RWPE1 (cell line): ENCODE data around the gene RAMACL.
A peak's percentile ranks its signal among the peaks of the same experiment; 100 is the strongest.

Experiments used
- CTCF ChIA-PET: fragments of 350-600 bp; sonication (Branson Sonifier 250); formaldehyde crosslinking; extraction: SDS; loops from one replicate; lab custom pipeline; 2021; lab: Yijun Ruan, JAX
- POLR2A ChIA-PET: fragments of 400-600 bp; formaldehyde crosslinking; extraction: SDS; loops from one replicate; lab custom pipeline; 2020; ENCODE audit warnings: antibody characterized with exemption; ENCODE audit not compliant: low non-redundant PET; lab: Yijun Ruan, JAX
- DNase-seq: peaks from one replicate; pipeline ENCODE4 v3.0.0; 2012; ENCODE audit warnings: low spot score
- H3K27ac ChIP-seq: fragments of 450-650 bp; 2 replicates; pipeline ENCODE4 v1.5.1; 2017
- CTCF ChIP-seq: fragments of 450-650 bp; conservative IDR thresholded peaks from 2 replicates; pipeline ENCODE4 v1.5.1; 2017; ENCODE audit warnings: low read depth, mild to moderate bottlenecking

The RAMACL gene

DNA sequence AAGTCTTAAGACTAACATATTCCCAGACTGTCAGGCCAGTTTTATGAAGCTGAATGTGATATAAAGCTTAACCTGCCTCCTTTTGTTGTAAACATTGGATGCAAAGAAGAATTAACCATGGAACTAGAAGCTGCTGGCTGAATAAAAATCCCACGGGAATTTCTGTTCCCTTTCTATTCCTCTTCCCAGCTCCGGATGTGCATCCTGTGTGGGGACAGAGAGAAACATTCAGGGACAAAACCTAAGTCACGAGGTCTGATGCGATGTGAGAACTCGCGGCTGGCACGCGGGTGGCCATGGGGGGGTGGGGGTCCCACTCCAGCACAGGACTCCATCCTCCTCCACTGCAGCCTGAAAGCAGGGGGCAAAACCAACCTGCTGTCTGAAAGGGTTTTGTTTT, 32.2 kb downstream of the RAMACL start:
- CTCF ChIA-PET = no interaction called here

DNA sequence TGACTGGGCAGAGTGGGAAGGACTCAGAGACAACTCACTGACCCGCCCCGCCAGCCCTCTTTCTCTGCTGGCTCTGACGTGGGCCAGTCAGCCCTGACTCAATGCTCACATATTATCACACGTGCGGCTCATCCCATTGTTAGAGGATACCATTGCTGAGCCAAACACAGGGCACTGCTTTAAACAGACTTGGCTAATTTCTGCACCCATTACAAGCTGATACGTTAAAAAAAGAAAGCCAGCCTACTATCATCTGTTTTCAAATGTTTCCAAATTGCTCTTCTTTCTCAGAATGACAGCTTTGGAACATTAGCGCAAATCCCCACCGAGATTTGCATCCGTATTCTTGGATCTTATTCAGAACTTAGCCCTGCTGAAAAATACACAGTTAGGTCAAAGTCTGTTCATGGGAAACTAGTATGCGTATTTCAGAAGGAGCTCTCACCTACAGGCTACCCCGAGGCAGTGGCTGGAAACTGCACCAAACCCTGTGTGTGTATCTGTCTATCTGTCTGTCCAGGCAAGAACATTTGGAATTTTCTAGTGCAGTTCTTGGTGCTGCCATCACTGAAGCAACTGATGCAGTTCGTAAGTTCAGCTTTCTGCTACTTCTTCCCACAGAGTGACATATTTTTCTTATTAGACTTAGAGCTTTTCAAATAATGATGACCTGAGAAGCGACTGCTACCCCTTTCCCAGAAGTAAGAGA, 32.8 kb downstream of the RAMACL start:
- H3K27ac ChIP-seq = peak overlapping the region; percentile 69
- CTCF ChIA-PET = interaction anchor here (1.1 kb wide), 1 partner anchor 38 kb away, joined by 4 read pairs; no protein-coding TSS in a partner anchor
- POLR2A ChIA-PET = no interaction called here
- no peak for TF ChIP-seq CTCF
- DNase-seq = peak; percentile 78

More for the DNA sequence above, 32.2 kb downstream of the RAMACL start:
- H3K27ac ChIP-seq = peak overlapping the region; percentile 39
- TF ChIP-seq CTCF = no peak
- POLR2A ChIA-PET = no interaction called here
- DNase-seq = no peak

DNA sequence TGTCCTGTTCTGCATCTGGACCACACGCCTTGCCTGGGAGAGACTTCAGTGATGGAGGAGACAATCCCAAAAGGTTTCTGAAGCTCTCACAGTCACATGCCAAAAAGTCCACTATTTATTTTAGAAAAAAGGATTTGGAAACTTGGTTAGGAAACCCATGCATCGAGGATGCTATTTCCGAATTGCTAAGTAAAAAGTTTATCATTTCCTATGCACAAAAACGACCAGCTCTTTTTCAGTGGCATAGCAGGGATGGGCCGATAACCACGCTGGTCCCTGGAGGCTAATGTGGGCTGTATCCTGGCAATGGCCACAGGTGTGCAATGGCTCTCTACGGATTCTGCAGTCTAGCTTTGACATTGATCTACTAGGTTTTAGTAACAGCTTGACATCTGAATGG, 33.9 kb downstream of the RAMACL start:
- POLR2A ChIA-PET = no interaction called here
- CTCF ChIA-PET = no interaction called here
- H3K27ac ChIP-seq = peak overlapping the region; percentile 69; the same call in 1 of the 2 replicates
- no peak for DNase-seq
- no peak for TF ChIP-seq CTCF

DNA sequence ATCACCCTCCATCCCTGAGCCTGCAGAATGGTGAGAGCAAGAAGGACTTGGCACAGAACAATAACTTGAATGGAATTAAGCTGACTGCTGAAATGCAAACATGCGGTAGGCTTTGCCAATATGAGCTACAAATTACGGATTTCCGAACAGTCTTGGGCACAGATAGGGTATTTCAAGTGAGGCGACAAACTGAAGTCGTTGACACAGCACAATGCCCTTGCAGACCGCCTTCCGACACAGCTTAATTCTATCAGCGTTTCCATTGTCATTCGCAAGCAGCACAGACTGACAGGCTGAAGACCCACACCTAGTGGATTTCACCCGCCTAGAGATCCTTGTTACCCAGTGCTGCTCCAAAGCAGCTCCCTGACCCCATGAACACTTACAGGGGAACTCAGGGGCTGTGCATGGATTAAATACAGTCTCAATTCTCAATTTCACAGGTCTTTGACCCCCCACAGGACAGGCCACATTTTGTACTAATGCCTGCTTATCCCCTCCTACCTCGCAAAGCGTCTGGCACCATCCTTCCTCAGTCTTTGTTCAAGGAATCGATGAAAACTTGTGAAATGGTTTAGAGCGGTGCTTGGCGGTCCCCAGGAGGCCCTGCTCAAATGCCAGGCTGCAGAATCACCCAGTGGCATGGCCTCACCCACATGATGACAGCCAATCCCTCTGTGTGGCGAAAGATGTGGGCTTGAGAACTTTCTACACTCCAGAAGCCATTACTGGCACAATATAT, 34.6 kb downstream of the RAMACL start:
- POLR2A ChIA-PET = no interaction called here
- peak overlapping the region; percentile 4; the same call in 1 of the 2 replicates for H3K27ac ChIP-seq
- CTCF ChIA-PET = no interaction called here
- no peak for DNase-seq
- no peak for TF ChIP-seq CTCF

DNA sequence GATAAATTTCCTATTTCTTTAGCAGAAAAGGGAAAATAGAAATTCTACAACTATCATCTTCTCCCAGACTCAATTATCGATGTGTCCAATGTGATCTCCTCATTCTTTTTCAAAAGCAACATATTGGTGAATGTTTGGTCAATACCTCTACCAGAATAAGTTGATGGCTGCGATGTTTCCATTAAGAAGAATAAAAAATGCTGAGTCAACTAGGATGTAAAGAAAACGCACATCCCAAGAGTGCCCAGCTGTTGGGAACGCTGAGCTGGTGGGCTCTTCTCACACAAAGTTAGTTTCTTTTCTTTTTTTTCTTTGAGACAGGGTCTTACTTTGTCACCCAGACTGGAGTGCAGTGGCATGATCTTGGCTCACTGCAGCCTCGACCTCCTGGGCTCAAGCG, 39.8 kb downstream of the RAMACL start:
- 0 out of 2 replicates have a peak overlapping the region, but pooled peaks have one; percentile 5 for H3K27ac ChIP-seq
- POLR2A ChIA-PET = no interaction called here
- TF ChIP-seq CTCF = no peak
- CTCF ChIA-PET = no interaction called here
- no peak for DNase-seq

GRCh38 chr6:166545156-166546034, 41.1 kb downstream of the RAMACL start:
- ChIA-PET POLR2A (no interaction called here), CTCF (no interaction called here)
- no peak for DNase-seq
- no peak for TF ChIP-seq CTCF
- no peak overlapping the region for H3K27ac ChIP-seq
